ENCODE data around the gene NOG. TPM values are rescaled to one million over a fixed set of nuclear protein-coding genes. Genes with fewer than 3 reads are reported as not detected.

Gene NOG
- total RNA-seq, 1 donor from 2014 or later, result 0.13 TPM

DNA sequence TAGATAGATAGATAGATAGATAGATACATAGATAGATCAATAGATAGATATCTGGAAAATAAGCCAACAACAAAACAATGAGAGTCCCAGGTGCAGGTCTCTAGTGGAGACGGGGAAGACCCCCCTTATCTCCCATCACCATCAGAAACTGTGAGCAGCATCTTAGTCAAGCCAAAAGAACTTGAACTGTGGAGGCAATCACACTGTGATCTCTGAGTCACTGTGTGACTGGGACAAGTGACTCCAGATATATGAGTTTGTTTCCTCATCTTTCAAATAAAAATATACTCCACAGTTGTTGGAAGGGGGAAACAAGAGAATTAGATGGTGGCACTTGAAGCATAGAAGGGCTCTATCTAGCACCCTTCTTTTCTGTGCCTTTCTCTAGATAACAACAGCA lies 42.1 kb downstream of the NOG start:
- DNase-seq (ENCODE audit: low spot score), result no peak
- ATAC-seq, result no peak

DNA sequence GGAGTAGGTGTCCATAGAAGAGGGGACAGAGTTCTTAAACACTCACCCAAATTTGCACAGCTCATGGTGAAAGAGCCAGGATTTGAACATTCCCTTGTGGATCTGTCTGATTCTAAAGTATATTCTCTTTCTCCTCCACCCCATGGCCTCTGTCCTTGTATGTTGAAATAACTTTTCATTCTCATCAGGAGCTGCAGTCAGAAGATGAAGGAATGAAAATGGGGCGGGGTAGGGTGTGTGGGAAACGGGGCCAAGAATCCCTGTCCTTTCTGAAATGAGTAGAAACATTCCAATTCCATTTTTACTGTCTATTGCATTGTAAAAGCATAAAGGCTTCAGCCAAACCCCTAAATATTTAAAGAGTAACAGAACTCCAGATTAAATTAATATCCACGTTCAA lies 42.8 kb downstream of the NOG start:
- ATAC-seq, result no peak
- DNase-seq (ENCODE audit: low spot score), result no peak

DNA sequence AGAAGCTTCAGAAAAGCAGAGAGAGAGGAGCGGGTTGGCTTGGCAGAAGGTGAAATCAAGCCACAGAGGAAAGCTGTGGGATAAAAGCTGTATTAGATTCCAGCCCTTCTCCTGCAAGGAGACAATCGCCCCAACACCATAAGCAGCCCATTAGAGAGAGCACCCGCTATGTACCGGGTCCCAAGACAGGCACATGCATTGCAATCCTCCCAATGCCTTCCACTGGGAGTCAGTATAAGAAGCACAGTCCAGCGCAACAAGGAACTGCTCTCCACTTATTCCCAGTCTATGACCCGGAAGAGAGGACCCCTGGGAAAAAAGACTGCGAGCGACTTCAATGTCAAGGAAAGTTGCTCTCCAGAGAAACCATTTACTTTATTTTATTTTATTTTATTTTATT lies 43.8 kb downstream of the NOG start:
- ATAC-seq (no peak), DNase-seq (ENCODE audit: low spot score) (no peak)

DNA sequence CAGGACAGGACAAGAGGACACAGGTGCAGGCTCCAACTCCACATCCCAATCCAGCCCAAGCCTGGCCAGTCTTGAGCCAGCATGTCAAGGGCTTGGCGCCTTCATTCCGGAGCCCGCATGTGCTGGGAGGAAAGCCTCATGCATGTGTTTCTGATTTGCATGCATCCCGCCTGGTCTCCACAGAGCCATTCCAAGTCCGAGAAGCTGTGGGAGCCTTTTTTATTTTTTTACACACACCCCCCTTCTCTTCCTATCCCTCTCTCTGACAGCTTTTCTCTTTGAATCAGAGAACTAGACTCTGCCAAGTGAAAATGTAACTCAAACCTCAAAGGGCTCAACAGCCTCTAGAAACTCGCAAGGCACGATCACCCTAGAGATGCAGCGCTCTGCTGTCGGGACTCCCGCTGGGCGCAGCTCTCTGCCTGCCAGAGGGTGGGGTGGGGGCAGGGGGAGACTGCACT lies 45.1 kb downstream of the NOG start:
- no peak for ATAC-seq
- DNase-seq (ENCODE audit: low spot score), result no peak

DNA sequence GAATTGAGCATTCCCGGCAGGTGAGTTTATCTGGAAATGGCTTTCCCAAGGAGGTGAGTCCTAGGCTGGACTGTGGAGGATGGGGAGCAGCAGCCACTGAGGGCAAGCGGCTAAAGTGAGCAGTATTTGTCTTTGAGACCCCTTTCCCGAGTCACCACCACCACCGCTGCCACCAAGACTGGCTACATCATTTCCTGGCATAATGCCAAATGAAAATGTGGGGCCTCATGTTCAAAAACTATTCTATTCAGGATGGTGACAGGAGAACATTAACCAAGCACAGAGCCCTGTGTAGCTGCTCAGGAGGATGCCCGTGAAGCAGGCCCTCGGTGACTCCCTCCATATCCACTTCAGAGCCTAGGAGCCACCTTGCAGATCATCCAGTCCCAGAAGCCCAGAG lies 46.0 kb downstream of the NOG start:
- ATAC-seq (no peak), DNase-seq (ENCODE audit: low spot score) (no peak)

DNA sequence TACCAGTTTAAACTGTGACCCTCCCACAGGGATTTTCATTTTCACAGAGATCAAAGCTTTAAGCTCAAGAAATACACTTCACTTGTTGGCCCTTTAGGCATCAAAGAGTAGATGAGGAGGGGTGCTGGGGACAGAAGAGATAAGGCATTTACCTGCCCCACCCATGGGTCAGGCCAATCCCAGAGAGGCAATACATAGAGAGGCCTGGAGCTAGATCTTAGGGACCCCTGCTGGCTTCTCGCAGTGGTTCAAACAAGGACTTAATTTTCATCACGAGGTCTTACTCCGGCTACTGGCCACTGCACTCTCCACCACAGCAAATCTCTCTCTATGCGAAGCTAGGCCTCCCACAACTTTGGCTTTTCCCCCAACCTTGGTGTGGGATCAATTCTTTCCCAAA lies 46.6 kb downstream of the NOG start:
- ATAC-seq, result no peak
- no peak for DNase-seq (ENCODE audit: low spot score)

DNA sequence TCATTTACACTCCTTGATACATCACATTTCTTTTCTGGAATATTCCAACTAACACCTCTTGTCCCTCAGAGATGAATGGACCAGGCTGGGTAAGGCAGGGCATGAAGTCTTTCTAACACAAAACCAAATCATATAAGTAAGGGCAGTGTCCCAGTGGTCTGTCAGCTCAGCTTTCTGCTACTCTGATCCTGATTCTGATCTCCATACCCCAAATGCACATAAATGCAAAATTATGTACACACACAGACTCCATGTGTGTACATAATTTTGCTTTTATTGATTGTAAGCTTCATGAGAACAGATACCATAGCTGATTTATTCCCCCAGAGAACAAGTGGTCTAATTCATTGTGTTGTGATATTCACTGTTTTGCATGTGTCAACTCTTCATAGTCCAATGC lies 47.9 kb downstream of the NOG start:
- no peak for ATAC-seq
- DNase-seq (ENCODE audit: low spot score), result no peak

DNA sequence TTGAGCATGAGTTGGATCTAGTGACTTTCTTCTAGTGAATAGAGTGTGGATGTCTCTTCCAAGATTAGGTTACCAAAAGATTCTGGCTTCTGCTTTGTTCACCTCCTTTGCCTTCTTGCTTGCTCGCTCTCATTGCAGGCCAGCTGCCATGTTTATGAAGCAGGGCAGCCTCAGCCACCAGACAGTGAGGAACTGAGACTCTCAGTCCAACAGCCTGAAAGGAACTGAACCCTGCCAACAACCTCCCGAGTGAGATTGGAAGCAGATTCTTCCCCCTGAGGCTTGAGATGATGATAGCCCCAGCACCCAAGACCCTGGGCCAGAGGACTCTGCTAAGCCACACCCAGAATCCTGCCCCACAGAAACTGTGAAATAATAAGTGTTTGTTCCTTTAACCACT lies 48.4 kb downstream of the NOG start:
- ATAC-seq (no peak), DNase-seq (ENCODE audit: low spot score) (no peak)

DNA sequence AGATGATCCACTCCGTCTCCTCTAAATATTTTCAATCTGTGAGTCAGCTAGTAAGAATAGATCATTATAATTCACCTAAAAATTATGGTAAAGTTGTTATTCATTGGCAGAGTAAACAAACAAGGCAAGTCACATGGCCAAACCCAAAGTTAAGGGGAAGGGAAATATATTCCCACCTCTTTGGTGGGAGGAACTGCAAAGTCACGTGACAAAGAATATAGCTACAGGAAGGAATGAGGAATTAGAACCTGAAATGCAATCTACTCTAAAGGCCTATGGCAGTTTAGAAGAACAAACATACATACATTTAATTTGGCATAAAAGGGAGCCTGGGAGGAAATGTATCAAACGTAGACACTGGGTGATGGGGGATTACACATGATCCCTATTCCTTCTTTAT lies 48.9 kb downstream of the NOG start:
- no peak for DNase-seq (ENCODE audit: low spot score)
- no peak for ATAC-seq

Other genes starting within 250 kb of the NOG start
- 1.9 TPM for gene C17orf67, start 240.2 kb downstream of the NOG start, total RNA-seq
- gene DGKE, start 240.5 kb downstream of the NOG start, total RNA-seq, result 4.0 TPM